KOPT-K1 (cell line): Measurements from ENCODE around the gene C2orf15.

Experiments used
- H3K27ac ChIP-seq: fragments of 200-600 bp; sonication (generic); 2 replicates; pipeline ENCODE4 v1.5.1; 2016; ENCODE audit warnings: antibody characterized with exemption, mild to moderate bottlenecking, low read depth, low read length; ENCODE audit not compliant: poor library complexity, severe bottlenecking
- H3K36me3 ChIP-seq: fragments of 200-600 bp; sonication (generic); 2 replicates; pipeline ENCODE4 v1.5.1; 2017; ENCODE audit warnings: antibody characterized with exemption, mild to moderate bottlenecking, low read length, moderate library complexity; ENCODE audit not compliant: insufficient read depth
- H3K9me3 ChIP-seq: fragments of 200-600 bp; sonication (generic); 2 replicates; pipeline ENCODE4 v1.5.1; 2017; ENCODE audit warnings: antibody characterized with exemption, low read length, mild to moderate bottlenecking; ENCODE audit not compliant: insufficient read depth, poor library complexity, severe bottlenecking

C2orf15 gene

DNA sequence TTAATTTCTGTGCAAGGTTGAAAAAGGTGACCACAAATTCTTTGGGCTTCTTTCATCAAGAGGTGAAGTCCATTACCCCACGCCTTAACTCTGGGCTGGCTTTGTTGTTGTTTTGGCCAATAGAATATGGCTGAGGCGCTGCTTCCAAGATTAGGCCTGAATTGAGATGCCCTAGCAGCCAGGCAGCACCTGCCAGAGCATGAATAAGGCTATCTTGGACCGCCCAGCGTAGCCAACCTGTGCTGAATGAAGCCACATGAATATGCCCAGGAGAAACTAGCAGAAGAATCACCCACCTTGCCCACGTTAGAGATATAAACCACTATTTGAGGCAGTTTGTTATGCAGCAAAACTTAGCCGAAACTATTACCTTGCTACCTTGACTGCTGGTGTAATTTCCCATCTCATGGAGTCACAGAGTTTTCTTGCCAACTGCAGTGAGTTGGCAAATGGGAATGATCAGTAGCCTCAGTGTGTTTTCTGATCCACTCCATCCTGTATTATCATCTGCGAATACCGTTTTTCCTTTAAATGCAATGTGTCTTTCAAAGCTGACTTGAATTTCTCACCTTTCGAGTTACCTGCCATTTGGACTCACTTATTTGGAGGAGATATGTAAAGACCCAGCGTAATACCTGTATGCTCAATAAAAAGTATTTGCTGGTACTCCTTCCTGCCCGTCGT is 12.6 kb downstream of the C2orf15 start:
- peak overlapping the region; percentile 90 for H3K27ac ChIP-seq
- H3K9me3 ChIP-seq: no peaks in the 10 kb centered on the region
- H3K36me3 ChIP-seq: peaks cover 26% of the 10 kb centered on the region

DNA sequence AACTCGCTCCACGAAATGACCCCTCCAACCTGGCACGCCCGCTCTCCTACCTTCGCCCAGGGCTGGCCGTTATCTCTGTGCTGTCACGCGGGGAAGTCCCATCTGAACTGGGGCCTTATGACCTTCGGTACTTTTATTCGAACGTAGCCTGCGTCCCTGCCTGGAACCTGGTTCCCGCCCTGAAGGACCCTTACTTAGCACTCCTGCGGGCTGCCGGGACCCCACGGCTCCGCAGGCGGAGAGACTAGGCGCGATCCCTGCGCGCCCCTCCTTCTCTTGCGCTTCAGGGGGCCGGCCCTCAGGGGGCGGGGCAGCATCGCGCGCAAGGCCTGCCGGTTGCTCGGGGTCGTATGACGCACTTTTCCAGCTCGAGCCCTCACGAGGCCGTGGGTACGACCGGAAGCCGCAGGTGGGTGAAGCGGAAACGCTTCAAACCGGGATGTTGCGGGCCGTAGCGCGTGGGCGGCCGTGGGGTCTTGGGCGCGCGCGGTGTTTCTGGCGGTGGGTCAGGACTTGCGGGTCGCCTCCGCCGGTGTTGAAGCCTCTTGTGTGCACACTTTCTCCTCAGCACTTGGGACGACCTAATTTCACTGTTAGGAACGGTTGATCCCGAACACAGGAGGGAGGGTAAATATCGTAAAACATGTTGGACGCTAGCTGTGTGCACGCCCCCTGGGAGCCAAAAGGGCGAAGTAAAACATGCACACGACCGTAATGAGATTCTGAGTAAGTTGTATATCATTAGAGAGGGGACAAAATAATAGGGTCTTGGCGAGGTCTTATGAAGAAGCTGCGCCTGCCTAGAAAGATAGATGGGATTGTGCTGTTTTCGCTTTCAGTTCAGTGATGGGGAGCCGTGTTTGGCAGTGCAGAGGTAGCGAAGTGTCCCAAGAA is 13.4 kb downstream of the C2orf15 start, which contains the start of the genes LIPT1 and TSGA10:
Gene LIPT1 (plus strand): TSS at position 325 of the 894 bp plus-strand sequence. CDS start 6,991 bp downstream, outside the sequence.
Gene TSGA10 (minus strand): TSS at position 300 of the 894 bp plus-strand sequence. CDS start 45,503 bp downstream, outside the sequence.
- Histone ChIP-seq H3K27ac (peak within 1 kb of the TSS; percentile 90), H3K9me3 (no peaks in the 10 kb centered on the region), H3K36me3 (peaks cover 34% of the 10 kb centered on the region)

DNA sequence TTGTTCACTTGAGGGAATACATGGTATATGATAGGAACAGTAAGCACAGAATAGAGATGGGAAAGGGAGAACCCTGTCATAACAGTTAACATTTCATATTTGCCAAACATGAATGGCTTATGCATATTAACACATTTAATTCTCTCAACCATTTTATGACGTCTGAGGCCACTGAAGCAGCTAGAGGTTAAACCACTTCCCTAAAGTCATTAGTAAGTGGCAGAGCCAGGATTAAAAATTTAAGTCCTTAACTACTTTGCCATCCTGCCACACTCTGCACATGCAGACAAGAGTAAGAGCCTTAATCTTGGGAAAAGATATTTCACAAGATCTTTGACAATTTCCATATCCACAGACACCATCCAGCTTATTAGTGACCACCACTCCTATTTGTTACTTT is 15.4 kb downstream of the C2orf15 start:
- no peak overlapping the region for H3K27ac ChIP-seq
- no peaks in the 10 kb centered on the region for H3K9me3 ChIP-seq
- H3K36me3 ChIP-seq: peaks cover 48% of the 10 kb centered on the region

DNA sequence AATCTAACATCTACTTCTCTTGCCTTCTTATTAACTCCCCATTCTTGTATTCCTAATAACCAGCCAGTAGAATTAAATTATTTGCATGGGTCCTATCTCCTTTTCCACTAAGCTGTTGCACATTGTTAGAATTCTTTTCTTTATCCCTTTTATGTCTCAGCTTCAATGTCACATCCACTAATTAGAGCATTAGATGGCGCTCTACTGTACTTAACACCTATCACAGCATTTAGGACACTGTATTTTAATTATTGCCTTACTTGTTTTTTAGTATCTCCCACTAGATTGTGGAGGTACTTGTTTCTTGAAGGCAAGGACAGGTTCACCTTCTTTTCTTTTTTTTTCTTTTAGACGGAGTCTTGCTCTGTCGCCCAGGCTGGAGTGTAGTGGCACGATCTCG is 17.1 kb downstream of the C2orf15 start:
- Histone ChIP-seq H3K36me3 (peaks cover 64% of the 10 kb centered on the region), H3K27ac (no peak overlapping the region)

DNA sequence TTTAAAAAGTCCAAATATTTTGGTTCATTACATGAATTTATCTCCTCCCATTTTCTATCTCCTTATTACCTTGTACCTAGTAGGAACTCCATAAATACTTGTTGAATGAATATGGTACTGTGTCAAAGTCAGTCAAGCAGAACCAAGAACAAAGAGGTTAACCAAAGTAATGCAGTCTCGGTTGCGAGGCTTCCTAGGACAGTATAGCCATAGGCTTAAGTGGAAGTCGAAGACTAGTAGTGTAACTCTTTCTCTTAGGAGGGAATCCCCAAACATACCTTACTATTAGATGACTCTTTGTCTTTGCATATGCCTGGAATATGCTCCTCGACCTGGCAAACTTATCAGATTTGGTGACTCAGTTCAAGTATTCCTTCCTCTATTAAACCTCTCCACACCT is 18.1 kb downstream of the C2orf15 start:
- Histone ChIP-seq H3K36me3 (peaks cover 72% of the 10 kb centered on the region), H3K9me3 (no peaks in the 10 kb centered on the region), H3K27ac (no peak overlapping the region)

More for the DNA sequence above, 17.1 kb downstream of the C2orf15 start:
- no peaks in the 10 kb centered on the region for H3K9me3 ChIP-seq

DNA sequence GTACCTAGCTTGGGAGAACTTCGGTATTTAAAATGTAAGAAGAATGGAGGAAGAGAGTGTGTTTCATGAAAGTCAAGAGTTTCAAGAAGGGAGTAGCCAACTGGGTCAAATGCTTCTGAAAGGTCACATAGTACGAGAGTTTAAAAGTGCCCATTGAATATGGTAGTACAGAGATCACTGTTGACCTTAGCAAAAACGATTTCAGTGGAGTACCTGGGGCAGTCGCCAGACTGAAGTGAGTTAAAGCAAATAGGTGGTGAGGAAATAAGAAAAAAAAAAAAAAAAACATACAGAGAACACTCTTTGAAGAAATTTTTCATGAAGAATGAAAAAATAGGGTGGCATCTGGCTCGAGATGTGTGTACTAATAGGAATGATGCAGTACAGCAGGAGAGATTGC is 24.7 kb downstream of the C2orf15 start:
- Histone ChIP-seq H3K27ac (no peak overlapping the region), H3K36me3 (peaks cover 92% of the 10 kb centered on the region), H3K9me3 (no peaks in the 10 kb centered on the region)

DNA sequence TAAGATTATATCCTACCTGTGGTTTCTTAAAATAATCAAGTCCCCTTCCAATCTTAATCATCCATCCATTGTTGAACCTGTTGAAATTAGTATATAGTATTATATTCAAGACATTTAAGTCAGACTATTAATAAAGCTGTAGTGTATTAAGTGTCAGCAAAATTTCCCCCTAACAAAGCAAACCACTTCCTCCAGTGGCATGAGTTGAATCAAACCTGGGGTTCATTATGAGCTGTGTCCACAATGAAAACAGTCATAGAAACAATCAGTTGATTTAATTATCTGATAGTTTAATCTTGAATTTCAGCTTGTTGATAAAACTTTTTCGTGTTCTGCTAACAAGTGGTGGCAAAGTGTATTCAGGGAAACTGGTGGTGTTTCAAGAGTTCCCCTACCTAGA is 28.0 kb downstream of the C2orf15 start:
- no peak overlapping the region for H3K27ac ChIP-seq
- peaks cover 88% of the 10 kb centered on the region for H3K36me3 ChIP-seq
- H3K9me3 ChIP-seq: no peaks in the 10 kb centered on the region

DNA sequence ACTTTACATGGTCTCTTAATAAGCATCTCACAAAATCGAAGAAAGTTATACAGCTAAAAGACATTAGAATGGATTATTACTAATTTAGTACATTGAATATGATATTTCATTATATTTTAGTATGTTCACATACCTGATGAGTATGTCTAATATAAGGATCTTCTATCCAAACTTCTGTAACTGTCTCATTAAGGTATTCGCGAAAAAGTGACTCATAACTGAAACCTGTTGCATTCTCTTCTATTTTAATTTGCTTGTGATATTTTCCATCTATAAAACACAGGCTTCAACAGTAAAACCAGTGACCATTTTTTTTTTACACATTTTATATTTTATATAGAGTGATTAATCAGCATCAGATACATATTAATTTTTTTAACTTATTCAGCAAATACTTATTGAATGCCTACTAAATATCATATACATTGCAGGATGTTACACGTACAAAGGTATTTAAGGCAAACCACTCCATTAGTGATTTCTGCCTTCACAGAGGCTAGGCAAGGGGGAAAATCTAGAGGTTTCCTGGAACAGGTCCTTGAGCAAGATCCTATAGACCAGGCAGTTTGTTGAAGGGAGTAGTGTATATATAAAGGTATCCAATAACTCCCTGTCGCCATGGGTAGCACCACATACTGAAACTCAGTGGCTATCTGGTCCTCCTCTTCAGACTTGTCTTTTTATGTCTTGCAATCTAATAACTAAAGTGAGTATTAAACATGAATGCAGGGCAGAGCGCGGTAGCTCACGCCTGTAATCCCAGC is 30.1 kb downstream of the C2orf15 start:
- Histone ChIP-seq H3K36me3 (peaks cover 69% of the 10 kb centered on the region), H3K9me3 (no peaks in the 10 kb centered on the region), H3K27ac (no peak overlapping the region)

DNA sequence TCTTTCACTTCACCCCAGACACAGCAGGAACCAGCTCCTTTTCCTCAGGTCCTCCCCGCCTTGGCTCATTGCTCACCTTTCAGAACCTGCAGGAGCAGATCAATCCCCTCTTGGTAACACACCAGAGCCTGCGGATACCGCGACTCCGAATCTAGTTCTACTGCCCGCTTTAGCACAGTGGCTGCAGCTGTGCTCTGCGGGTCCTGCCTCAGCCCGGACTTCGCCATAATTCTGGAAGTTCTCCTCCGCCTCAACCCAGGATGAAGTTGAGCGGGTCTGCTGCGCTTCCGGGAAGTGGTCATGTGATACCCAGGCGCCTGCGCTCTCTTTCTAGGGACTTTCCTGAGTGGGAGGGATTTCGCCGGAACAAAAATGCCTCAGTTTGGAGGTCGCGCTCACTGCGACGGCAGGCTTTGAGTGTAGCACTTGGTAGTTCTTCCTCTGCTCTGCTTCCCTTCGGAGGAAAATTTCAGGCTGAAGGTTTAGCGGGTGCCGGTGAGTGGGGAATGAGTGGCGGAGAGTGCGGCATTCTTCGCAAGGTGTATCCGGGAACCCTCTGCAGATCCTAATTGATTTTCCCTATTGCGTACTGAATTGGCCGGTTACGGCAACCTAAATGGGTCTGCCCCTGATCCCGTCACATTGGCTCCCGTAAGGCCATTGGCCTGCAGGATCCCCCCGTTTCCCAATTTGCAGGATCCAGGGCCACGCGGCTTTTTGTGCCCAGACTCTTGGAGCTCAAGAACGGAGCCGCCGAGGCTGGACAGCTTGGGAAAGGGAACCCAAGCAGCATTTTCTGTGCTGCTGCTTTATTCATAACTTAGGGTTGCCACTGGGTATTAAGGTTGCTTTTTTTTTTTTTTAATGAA is 39.5 kb downstream of the C2orf15 start, which contains the start of the genes MITD1 and MRPL30:
Gene MITD1 (minus strand): TSS at position 304 of the 869 bp plus-strand sequence. CDS start 77 bp downstream, at position 227.
Gene MRPL30 (plus strand): TSS at position 430 of the 869 bp plus-strand sequence. CDS start 5,020 bp downstream, outside the sequence.
- peaks cover 10% of the 10 kb centered on the region; the same call in 1 of the 2 replicates for H3K36me3 ChIP-seq
- H3K27ac ChIP-seq: peak within 1 kb of the TSS; percentile 68
- H3K9me3 ChIP-seq: no peaks in the 10 kb centered on the region

DNA sequence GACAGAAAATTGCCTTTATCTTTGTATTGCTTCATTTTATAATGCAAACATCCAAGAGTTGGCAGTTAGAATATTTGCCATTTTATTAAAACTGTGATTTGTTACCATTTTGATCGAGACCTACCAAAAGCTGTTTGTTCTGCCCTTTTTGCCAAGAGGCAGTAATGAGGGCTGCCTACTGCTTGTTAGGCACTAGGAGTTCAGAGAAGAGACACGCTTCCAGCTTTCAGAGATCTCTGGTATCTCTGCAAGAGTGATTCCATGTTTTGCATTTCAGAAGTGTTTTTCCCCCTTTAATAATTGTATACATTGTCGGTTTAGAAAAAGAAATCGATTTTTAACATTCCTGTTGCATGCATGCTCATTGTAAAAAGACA is 40.1 kb downstream of the C2orf15 start:
- Histone ChIP-seq H3K27ac (peak overlapping the region; percentile 68), H3K36me3 (peaks cover 10% of the 10 kb centered on the region; the same call in 1 of the 2 replicates), H3K9me3 (no peaks in the 10 kb centered on the region)

DNA sequence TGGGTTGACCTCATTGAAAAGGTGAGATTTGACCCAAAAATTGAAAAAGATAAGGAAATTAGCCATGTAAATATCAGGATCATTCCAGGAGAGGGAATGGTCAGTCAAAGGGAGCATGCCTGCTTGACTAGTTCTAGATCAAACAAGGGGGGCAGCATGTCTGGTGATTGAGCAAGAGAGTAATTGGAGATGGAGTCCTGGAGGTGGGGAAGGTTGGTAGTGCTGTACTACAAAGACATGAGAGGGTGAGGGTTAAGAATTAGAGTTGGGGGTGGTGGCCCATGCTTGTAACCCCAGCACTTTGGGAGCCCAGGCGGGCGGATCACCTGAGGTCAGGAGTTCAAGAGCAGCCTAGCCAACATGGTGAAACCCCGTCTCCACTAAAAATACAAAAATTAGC is 41.5 kb downstream of the C2orf15 start:
- no peak overlapping the region for H3K27ac ChIP-seq
- no peaks in the 10 kb centered on the region for H3K9me3 ChIP-seq
- H3K36me3 ChIP-seq: peaks cover 17% of the 10 kb centered on the region

DNA sequence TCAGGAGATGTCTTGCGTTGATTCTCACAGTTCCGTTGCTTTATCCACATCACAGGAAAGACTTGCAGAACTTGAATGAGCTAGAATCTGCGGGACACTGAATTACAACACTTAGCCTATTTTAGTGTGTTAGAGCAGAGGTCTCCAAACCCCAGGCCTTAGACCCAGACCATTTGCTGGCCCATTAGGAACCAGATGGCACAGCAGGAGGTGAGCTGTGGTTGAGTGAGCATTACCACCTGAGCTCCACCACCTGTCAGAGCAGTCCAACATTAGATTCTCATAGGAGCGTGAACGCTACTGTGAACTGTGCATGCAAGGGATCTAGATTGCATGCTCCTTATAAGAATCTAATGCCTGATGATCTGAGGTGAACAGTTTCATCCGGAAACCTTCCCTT is 43.3 kb downstream of the C2orf15 start:
- Histone ChIP-seq H3K27ac (no peak overlapping the region), H3K9me3 (no peaks in the 10 kb centered on the region), H3K36me3 (peaks cover 31% of the 10 kb centered on the region)

DNA sequence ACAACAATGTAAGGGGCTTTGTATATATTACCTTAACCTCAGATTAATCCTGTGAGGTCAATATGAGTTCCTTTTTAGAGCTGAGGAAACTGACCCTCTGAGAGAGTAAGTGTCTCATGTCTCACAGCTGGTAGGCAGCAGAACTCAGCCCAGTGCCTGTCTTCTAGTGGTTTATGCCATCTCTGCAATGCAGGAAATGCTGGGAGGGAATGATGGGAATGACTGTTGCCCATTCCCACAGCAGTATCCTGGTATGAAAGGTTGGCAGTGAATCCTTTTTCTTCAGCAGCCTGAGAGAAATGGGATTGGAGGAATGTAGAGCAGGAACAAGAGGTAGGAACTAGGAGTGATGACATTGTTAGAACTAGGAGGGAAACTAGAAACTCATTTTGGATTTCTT is 45.5 kb downstream of the C2orf15 start:
- no peaks in the 10 kb centered on the region for H3K9me3 ChIP-seq

DNA sequence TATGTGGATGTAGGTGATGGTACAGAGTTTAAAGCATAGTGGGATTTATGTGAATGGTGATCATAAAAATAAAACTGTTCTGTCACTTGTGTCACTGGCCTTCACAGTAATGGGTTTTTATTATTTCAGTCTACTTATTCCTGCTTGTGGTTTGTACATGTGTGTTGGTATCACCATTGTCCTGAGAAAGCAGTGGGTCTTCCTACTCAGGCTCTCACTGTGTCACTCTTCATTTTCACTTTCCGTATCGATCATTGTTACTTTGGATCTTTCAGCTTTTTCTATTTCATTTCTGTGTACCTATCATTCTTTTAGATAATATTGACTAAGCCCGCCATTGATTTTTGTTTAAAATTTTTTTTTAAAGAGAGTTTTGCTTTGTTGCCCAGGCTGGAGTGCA is 46.9 kb downstream of the C2orf15 start:
- H3K36me3 ChIP-seq: peaks cover 59% of the 10 kb centered on the region
- no peaks in the 10 kb centered on the region for H3K9me3 ChIP-seq
- H3K27ac ChIP-seq: no peak overlapping the region

More for the DNA sequence above, 45.5 kb downstream of the C2orf15 start:
- H3K36me3 ChIP-seq: peaks cover 51% of the 10 kb centered on the region
- no peak overlapping the region for H3K27ac ChIP-seq
